ENCODE data around the gene FAM81A. TPM values are rescaled to one million over a fixed set of nuclear protein-coding genes. Genes with fewer than 3 reads are reported as not detected.
"Not testable (repeated sequence)": the region's sequence is repeated elsewhere in the genome, so short reads cannot be mapped to it uniquely, and the experiment has no call there.

Gene FAM81A
- total and polyA plus RNA-seq, 5 donors: 1.0 to 4.1 (median 1.6) TPM

GRCh38 chr15:59524331-59524731 is 86.3 kb downstream of the FAM81A start:
- 50% methylated on average over 5 of the region's 5 CpGs for WGBS
- no peaks in the 10 kb centered on the region for H3K9me3 ChIP-seq (ENCODE audit: control insufficient read depth, low read length)
- ATAC-seq (no peak), DNase-seq (no peak)
- H3K27ac ChIP-seq (ENCODE audit: low read length): no peak overlapping the region
- H3K4me3 ChIP-seq (ENCODE audit: low read length): no peak overlapping the region
- no peaks in the 10 kb centered on the region for H3K27me3 ChIP-seq (ENCODE audit: control insufficient read depth, insufficient read depth)
- H3K4me1 ChIP-seq (ENCODE audit: control insufficient read depth, insufficient read depth, low read length): no peaks in the 10 kb centered on the region
- intact Hi-C loops (cut with DNase I): loop anchor here in 1 of 4 donors (10.0 kb wide), 1 partner anchor 550 kb away; no protein-coding TSS in a partner anchor

GRCh38 chr15:59526466-59526865 is 88.5 kb downstream of the FAM81A start:
- H3K27me3 ChIP-seq (ENCODE audit: control insufficient read depth, insufficient read depth); H3K4me1 ChIP-seq (ENCODE audit: control insufficient read depth, insufficient read depth, low read length); H3K27ac ChIP-seq (ENCODE audit: low read length); DNase-seq; H3K4me3 ChIP-seq (ENCODE audit: low read length); ATAC-seq; H3K9me3 ChIP-seq (ENCODE audit: control insufficient read depth, low read length): not testable (repeated sequence)
- whole genome bisulfite sequencing: 82% methylated on average over 6 of the region's 6 CpGs
- intact Hi-C loops (cut with DNase I): loop anchor here in 1 of 4 donors (10.0 kb wide), 1 partner anchor 552 kb away; no protein-coding TSS in a partner anchor

GRCh38 chr15:59528429-59528828 is 90.4 kb downstream of the FAM81A start:
- no peak overlapping the region for H3K27ac ChIP-seq (ENCODE audit: low read length)
- H3K27me3 ChIP-seq (ENCODE audit: control insufficient read depth, insufficient read depth): no peaks in the 10 kb centered on the region
- 91% methylated on average over 1 of the region's 1 CpG for WGBS
- H3K4me3 ChIP-seq (ENCODE audit: low read length): no peak overlapping the region
- no peaks in the 10 kb centered on the region for H3K4me1 ChIP-seq (ENCODE audit: control insufficient read depth, insufficient read depth, low read length)
- ATAC-seq: no peak
- no peaks in the 10 kb centered on the region for H3K9me3 ChIP-seq (ENCODE audit: control insufficient read depth, low read length)
- intact Hi-C loops (cut with DNase I): loop anchor here in 1 of 4 donors (10.0 kb wide), 1 partner anchor 554 kb away; no protein-coding TSS in a partner anchor
- no peak for DNase-seq

- Histone ChIP-seq H3K27ac (ENCODE audit: low read length) (no peak overlapping the region), H3K4me3 (ENCODE audit: low read length) (no peak overlapping the region), H3K4me1 (ENCODE audit: control insufficient read depth, insufficient read depth, low read length) (no peaks in the 10 kb centered on the region), H3K27me3 (ENCODE audit: control insufficient read depth, insufficient read depth) (no peaks in the 10 kb centered on the region), H3K9me3 (ENCODE audit: control insufficient read depth, low read length) (no peaks in the 10 kb centered on the region)
- intact Hi-C loops (cut with DNase I): loop anchor here in 1 of 4 donors (10.0 kb wide), 1 partner anchor 554 kb away; no protein-coding TSS in a partner anchor
- peak; percentile 60 to 81 (median 69) for DNase-seq
- ATAC-seq: peak; percentile 93 to 96
- 13% methylated on average over 8 of the region's 8 CpGs for WGBS
Observed at GRCh38 chr15:59528961-59529402, 91.0 kb downstream of the FAM81A start.

GRCh38 chr15:59531066-59531675 is 93.2 kb downstream of the FAM81A start:
- WGBS: 73% methylated on average over 9 of the region's 9 CpGs
- intact Hi-C loops (cut with DNase I): loop anchor here in 1 of 4 donors (10.0 kb wide), 1 partner anchor 94 kb away; no protein-coding TSS in a partner anchor
- no peaks in the 10 kb centered on the region for H3K4me1 ChIP-seq (ENCODE audit: control insufficient read depth, insufficient read depth, low read length)

GRCh38 chr15:59532770-59533379 is 94.9 kb downstream of the FAM81A start:
- H3K4me3 ChIP-seq (ENCODE audit: low read length): no peak overlapping the region
- peak in 1 of 3 donors; percentile 27 for DNase-seq
- H3K27me3 ChIP-seq (ENCODE audit: control insufficient read depth, insufficient read depth): no peaks in the 10 kb centered on the region
- no peaks in the 10 kb centered on the region for H3K4me1 ChIP-seq (ENCODE audit: control insufficient read depth, insufficient read depth, low read length)
- ATAC-seq: peak in 1 of 2 donors; percentile 43
- intact Hi-C loops (cut with DNase I): loop anchor here in 1 of 4 donors (10.0 kb wide), 1 partner anchor 92 kb away; no protein-coding TSS in a partner anchor
- H3K27ac ChIP-seq (ENCODE audit: low read length): no peak overlapping the region
- 16% methylated on average over 8 of the region's 8 CpGs for WGBS
- H3K9me3 ChIP-seq (ENCODE audit: control insufficient read depth, low read length): no peaks in the 10 kb centered on the region

More at GRCh38 chr15:59531066-59531675, 93.2 kb downstream of the FAM81A start:
- Histone ChIP-seq H3K9me3 (ENCODE audit: control insufficient read depth, low read length) (no peaks in the 10 kb centered on the region), H3K27me3 (ENCODE audit: control insufficient read depth, insufficient read depth) (no peaks in the 10 kb centered on the region), H3K27ac (ENCODE audit: low read length) (no peak overlapping the region), H3K4me3 (ENCODE audit: low read length) (no peak overlapping the region)
- DNase-seq: no peak
- ATAC-seq: no peak

- Histone ChIP-seq H3K4me3 (ENCODE audit: low read length) (no peak overlapping the region), H3K27me3 (ENCODE audit: control insufficient read depth, insufficient read depth) (no peaks in the 10 kb centered on the region), H3K9me3 (ENCODE audit: control insufficient read depth, low read length) (no peaks in the 10 kb centered on the region), H3K4me1 (ENCODE audit: control insufficient read depth, insufficient read depth, low read length) (no peaks in the 10 kb centered on the region), H3K27ac (ENCODE audit: low read length) (no peak overlapping the region)
- DNase-seq (no peak), ATAC-seq (no peak)
- WGBS: 82% methylated on average over 6 of the region's 6 CpGs
- intact Hi-C loops (cut with DNase I): loop anchor here in 1 of 4 donors (10.0 kb wide), 1 partner anchor 88 kb away; no protein-coding TSS in a partner anchor
Observed at GRCh38 chr15:59536553-59536952, 98.6 kb downstream of the FAM81A start.

- Histone ChIP-seq H3K4me3 (ENCODE audit: low read length) (no peak overlapping the region), H3K4me1 (ENCODE audit: control insufficient read depth, insufficient read depth, low read length) (no peaks in the 10 kb centered on the region), H3K9me3 (ENCODE audit: control insufficient read depth, low read length) (no peaks in the 10 kb centered on the region), H3K27me3 (ENCODE audit: control insufficient read depth, insufficient read depth) (no peaks in the 10 kb centered on the region), H3K27ac (ENCODE audit: low read length) (no peak overlapping the region)
- 74% methylated on average over 2 of the region's 2 CpGs for WGBS
- DNase-seq (no peak), ATAC-seq (no peak)
- intact Hi-C loops (cut with DNase I): loop anchor here in 1 of 4 donors (10.0 kb wide), 1 partner anchor 87 kb away; no protein-coding TSS in a partner anchor
Observed at GRCh38 chr15:59537403-59537802, 99.4 kb downstream of the FAM81A start.

GRCh38 chr15:59538494-59538893 is 100.5 kb downstream of the FAM81A start:
- Histone ChIP-seq H3K27ac (ENCODE audit: low read length) (no peak overlapping the region), H3K4me3 (ENCODE audit: low read length) (no peak overlapping the region), H3K9me3 (ENCODE audit: control insufficient read depth, low read length) (no peaks in the 10 kb centered on the region), H3K4me1 (ENCODE audit: control insufficient read depth, insufficient read depth, low read length) (no peaks in the 10 kb centered on the region), H3K27me3 (ENCODE audit: control insufficient read depth, insufficient read depth) (no peaks in the 10 kb centered on the region)
- DNase-seq: no peak
- 89% methylated on average over 3 of the region's 3 CpGs for WGBS
- intact Hi-C loops (cut with DNase I): loop anchor here in 1 of 4 donors (10.0 kb wide), 1 partner anchor 86 kb away; no protein-coding TSS in a partner anchor
- ATAC-seq: no peak

GRCh38 chr15:59539799-59540198 is 101.8 kb downstream of the FAM81A start:
- DNase-seq: no peak
- 100% methylated on average over 1 of the region's 3 CpGs for WGBS
- H3K4me3 ChIP-seq (ENCODE audit: low read length): no peak overlapping the region
- intact Hi-C loops (cut with DNase I): loop anchor here in 1 of 4 donors (10.0 kb wide), 1 partner anchor 85 kb away; no protein-coding TSS in a partner anchor
- no peaks in the 10 kb centered on the region for H3K27me3 ChIP-seq (ENCODE audit: control insufficient read depth, insufficient read depth)
- no peaks in the 10 kb centered on the region for H3K4me1 ChIP-seq (ENCODE audit: control insufficient read depth, insufficient read depth, low read length)
- no peak overlapping the region for H3K27ac ChIP-seq (ENCODE audit: low read length)
- H3K9me3 ChIP-seq (ENCODE audit: control insufficient read depth, low read length): no peaks in the 10 kb centered on the region
- no peak for ATAC-seq

- Histone ChIP-seq H3K9me3 (ENCODE audit: control insufficient read depth, low read length) (no peaks in the 10 kb centered on the region), H3K27ac (ENCODE audit: low read length) (no peak overlapping the region), H3K27me3 (ENCODE audit: control insufficient read depth, insufficient read depth) (no peaks in the 10 kb centered on the region), H3K4me1 (ENCODE audit: control insufficient read depth, insufficient read depth, low read length) (no peaks in the 10 kb centered on the region), H3K4me3 (ENCODE audit: low read length) (no peak overlapping the region)
- ATAC-seq (no peak), DNase-seq (no peak)
- WGBS: 82% methylated on average over 3 of the region's 3 CpGs
- intact Hi-C loops (cut with DNase I): no loop called here
Observed at GRCh38 chr15:59540654-59541053, 102.7 kb downstream of the FAM81A start.

All from right cardiac atrium (tissue), 5 donors.